Mammary epithelial cell (primary cell): ENCODE results near the gene DGLUCY.

Experiments
- EZH2 ChIP-seq: IDR thresholded peaks from 2 replicates; pipeline ENCODE4 v1.6.1; 2012; ENCODE audit warnings: low read length, inconsistent platforms, borderline replicate concordance
- TF ChIP-seq, protein P1 (sequence below), 2 donors: IDR thresholded peaks in 1 of 2; conservative IDR thresholded peaks in 1 of 2; 2 replicates each; pipeline ENCODE4 v1.5.1; 2011 to 2012; ENCODE audit warnings: inconsistent platforms in 2 of 2, low read length in 2 of 2, mild to moderate bottlenecking in 2 of 2, control low read depth in 1 of 2, low read depth in 1 of 2; ENCODE audit not compliant: insufficient read depth in 1 of 2; ENCODE audit errors: extremely low read depth in 1 of 2

DNA sequence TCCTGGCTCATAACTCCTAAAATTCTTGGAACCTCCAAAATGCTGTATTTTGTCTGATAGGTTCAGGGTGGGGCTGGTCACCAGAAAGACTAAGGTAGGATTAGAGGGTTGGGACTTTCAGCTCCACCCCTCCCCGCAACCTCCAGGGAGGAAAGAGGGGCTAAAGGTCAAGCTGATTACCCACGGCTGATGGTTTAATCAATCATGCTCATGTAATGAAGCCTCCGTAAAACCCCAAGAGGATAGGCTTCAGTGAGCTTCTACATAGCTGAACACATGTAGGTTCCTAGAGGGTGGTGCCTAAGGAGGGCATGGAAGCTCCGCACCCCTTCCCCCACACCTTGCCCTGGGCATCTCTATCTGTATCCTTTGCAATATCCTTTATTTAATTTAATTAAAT is 60.0 kb downstream of the DGLUCY start:
- TF ChIP-seq, protein P1, sequence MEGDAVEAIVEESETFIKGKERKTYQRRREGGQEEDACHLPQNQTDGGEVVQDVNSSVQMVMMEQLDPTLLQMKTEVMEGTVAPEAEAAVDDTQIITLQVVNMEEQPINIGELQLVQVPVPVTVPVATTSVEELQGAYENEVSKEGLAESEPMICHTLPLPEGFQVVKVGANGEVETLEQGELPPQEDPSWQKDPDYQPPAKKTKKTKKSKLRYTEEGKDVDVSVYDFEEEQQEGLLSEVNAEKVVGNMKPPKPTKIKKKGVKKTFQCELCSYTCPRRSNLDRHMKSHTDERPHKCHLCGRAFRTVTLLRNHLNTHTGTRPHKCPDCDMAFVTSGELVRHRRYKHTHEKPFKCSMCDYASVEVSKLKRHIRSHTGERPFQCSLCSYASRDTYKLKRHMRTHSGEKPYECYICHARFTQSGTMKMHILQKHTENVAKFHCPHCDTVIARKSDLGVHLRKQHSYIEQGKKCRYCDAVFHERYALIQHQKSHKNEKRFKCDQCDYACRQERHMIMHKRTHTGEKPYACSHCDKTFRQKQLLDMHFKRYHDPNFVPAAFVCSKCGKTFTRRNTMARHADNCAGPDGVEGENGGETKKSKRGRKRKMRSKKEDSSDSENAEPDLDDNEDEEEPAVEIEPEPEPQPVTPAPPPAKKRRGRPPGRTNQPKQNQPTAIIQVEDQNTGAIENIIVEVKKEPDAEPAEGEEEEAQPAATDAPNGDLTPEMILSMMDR (conservative IDR thresholded peaks at IDR 0.05 in 1 of 2, IDR thresholded peaks at IDR 0.05 in 1 of 2; ENCODE audit: extremely low read depth in 1 of 2, insufficient read depth in 1 of 2, low read depth in 1 of 2, low read length in 2 of 2), result no peak
- no peak for TF ChIP-seq EZH2
